GM18507 (cell line): ENCODE measurements around the gene NANOGP8.

Source experiments
- DNase-seq: peaks from one replicate; pipeline ENCODE4 v3.0.0; 2011; ENCODE audit warnings: low read depth; ENCODE audit not compliant: insufficient read length; ENCODE audit errors: extremely low spot score
- FAIRE-seq: peaks from 2 replicates; lab custom pipeline; 2011; peaks lifted over from hg19 to GRCh38; lab: Jason Lieb, UNC

The NANOGP8 gene

DNA sequence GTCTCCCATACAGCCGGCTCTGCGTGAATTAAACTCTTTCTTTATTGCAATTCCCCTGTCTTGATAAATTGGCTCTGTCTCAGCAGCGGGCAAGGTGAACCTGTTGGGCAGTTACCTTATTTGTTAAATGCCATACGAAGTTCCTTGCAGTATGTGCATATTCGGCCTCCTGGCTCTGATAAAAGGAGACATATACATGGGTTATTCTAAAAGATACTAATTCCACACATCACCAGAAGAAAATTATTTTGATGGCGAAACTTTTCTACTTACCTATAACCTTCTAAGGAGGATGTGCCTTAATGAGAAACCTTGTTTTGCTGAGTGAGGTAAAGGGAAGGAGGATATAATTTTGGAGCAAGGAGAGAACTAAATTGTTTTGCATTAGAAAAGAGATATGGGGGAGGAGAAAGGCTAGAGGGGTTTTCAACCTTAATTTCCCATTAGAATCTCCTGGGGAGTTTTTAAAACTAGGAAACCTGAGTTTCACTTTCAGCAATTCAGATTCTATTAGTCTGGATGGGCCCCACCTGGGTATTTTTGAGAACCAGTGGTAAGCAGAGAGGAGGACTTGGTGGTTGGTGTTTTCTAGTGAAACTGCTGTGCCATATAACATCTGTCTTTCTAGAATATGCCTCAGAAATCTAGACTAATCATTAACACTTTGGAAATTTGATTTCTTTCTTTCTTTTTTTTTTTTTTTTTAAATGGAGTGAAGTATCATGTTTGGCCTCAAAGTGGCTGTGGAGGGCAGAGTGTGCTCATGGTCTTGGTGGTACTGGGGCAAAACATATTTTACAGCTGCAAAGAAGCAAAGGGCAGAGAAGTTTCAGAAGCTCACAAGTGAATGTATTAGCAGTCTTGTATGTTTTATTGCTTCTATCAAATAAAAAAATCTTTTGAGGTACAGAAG lies 23.0 kb downstream of the NANOGP8 start:
- no peak for DNase-seq
- FAIRE-seq = peak; percentile 36

GRCh38 chr15:35061161-35061824 lies 23.8 kb downstream of the NANOGP8 start:
- DNase-seq (no peak), FAIRE-seq (peak; percentile 44)

- DNase-seq = no peak
- no peak for FAIRE-seq
Measured at GRCh38 chr15:35060591-35060990, 24.5 kb downstream of the NANOGP8 start.

- FAIRE-seq (peak; percentile 66), DNase-seq (no peak)
Measured at GRCh38 chr15:35058534-35059054, 26.5 kb downstream of the NANOGP8 start.

DNA sequence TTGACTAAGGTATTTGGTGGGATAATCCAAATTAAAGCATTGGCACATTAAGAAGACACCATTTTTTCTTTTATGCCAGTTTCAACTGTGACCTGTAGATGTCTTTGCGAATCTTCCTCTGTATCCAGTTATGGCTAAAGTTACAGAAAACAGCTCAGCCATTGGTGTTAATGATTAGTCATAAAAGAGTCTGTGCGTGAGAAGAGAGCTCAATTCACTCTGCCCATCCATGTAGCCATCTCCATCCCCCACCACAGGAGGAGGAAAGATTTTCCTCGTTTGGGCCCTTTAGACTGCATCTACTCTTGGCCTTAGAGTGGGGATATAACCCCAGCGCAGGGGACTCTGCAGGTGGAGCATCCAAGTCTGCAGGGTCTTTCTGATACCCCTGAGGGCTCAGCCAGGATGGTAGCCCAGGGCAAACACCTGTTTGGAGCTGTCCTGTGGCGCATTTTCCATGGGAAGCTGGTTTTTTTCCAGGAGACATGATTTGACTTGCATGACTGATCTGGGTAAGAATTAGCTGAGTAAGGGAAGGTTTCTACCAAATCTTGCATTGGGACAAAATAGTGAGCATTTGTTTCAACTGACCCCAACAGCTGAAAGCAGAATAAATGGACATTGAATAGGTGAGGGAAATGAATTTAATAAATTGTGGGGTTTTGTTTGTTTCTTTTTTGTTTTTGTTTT lies 29.5 kb downstream of the NANOGP8 start:
- DNase-seq = no peak
- no peak for FAIRE-seq

- FAIRE-seq = no peak
- DNase-seq = no peak
Measured at GRCh38 chr15:35054380-35054779, 30.7 kb downstream of the NANOGP8 start.

DNA sequence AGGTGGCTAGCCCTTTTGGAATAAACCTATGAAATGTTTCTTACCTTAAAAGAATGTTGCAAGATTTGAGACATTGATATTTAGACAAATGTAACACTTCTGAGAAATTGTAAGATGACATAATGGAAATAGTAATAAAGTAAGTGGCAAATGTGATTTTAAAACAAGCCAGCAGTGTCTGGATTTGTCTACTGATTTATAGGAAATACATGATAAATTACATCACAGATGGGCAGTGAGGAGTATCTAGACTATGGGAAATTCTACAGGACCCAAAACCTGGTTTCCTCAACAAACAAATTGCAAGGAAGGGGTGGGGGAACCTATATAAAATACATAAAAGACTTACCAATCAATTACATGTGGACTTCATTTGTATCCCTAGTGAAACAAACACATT lies 37.1 kb downstream of the NANOGP8 start:
- DNase-seq (no peak), FAIRE-seq (no peak)

GRCh38 chr15:35047528-35047927 lies 37.6 kb downstream of the NANOGP8 start:
- FAIRE-seq = no peak
- DNase-seq = no peak

- FAIRE-seq = no peak
- no peak for DNase-seq
Measured at GRCh38 chr15:35043373-35044095, 41.6 kb downstream of the NANOGP8 start.

DNA sequence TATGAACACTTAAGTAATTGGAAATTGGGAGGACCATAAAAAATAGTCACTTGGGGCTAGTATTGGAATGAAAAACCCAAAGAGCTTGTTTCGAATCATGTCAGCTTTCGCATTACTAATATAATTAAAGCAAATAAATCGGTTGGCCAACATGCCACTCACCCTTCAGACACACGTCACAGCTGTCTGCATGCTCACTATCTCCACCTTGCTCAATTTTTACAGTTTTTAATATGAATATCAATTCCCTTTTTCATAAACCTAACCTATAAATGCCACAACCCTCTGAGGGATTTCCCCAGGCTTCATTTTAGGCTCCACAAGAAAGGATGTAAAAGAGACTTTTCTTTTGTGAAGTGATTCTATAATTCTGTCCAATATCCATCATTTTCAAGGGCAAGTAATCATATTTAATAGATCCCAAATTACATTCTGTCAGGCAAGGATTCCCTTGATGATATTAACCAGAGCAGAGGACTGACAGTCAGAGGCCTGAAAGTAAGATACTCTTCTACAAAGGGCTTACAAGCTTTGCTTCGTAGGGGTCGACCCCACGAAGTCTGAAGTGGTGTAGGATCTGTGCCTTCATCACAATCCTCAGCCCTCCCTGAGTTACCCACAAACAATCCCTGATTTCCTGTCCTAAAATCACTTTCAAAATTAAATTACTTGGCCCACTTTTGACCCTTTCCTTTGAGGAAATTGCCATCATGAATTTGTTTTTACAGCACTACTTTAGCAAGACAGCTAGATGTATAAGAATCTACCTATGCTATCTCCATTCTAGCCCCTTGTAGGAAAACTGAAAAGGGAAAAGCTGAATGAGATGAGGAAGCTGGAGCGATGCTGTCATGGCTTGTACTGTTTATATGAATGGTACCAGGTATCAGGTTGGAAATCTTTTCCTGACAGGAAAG lies 44.5 kb downstream of the NANOGP8 start:
- DNase-seq (no peak), FAIRE-seq (no peak)

DNA sequence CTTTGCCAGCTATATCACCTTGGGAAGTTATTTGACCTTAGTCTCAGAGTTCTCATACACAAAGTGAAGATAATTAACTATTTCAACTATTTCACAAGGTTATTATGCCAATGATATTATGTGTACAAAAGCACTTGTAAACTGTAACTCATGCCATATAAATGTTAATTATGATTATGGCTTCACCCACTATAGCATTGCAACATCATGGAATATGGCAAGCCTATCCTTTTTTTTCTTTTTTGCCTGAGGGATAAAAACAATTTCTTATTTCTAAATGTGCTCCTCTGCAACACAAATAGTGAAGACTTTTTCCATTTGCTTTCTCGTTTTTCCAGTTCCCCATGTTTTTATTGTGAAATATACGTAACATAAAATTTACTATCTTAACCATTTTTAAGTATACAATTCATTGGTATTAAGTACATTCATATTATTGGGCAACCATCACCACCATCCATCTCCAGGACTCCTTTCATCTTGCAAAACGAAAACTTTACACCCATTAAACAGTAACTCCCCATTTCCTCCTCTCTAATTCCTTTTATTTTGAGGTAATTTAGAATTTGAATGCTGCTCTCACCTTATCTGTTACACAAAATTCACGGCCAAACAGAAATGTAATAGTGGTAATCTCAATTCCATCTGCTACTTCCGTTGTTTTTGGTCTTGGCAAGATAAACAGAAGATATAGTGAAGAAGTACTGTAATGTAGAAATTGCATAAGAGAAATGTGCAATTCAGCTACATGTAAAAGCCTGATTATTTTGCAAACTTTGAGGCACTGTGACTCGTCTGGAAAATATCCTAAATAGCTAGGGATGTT lies 46.3 kb downstream of the NANOGP8 start:
- FAIRE-seq = no peak
- DNase-seq = no peak
